ENCODE data around the gene HRH2. TPM values are rescaled to one million over a fixed set of nuclear protein-coding genes. Genes with fewer than 3 reads are reported as not detected.
A peak's percentile ranks its signal among the peaks of the same experiment; 100 is the strongest.

Gene HRH2
- total and polyA plus RNA-seq, 2 donors (not counting 1 experiment from before 2014, with no cell fraction given), result 0.03 TPM; not detected in 1

- H3K36me3 ChIP-seq (ENCODE audit: control insufficient read depth, insufficient read depth, low read length), result no peaks in the 10 kb centered on the region
- no peaks in the 10 kb centered on the region for H3K79me2 ChIP-seq (ENCODE audit: control insufficient read depth, insufficient read depth, low read length)
- H3K9me3 ChIP-seq (ENCODE audit: control insufficient read depth, insufficient read depth, low read depth, low read length), result no peaks in the 10 kb centered on the region
- no peaks in the 10 kb centered on the region for H3K27me3 ChIP-seq (ENCODE audit: control insufficient read depth, insufficient read depth, low read length)
- no peak overlapping the region for H3K4me3 ChIP-seq (replicated peaks in 1 of 4; ENCODE audit: control extremely low read depth in 1 of 4, insufficient read depth in 1 of 4, low read depth in 3 of 4, low read length in 4 of 4)
- H3K9ac ChIP-seq (ENCODE audit: insufficient read depth, low read length), result no peak overlapping the region
- H3K4me2 ChIP-seq (ENCODE audit: extremely low read depth, insufficient read depth, low read length), result no peak overlapping the region
- H4K20me1 ChIP-seq (ENCODE audit: control insufficient read depth, extremely low read depth, insufficient read depth, low read length), result no peaks in the 10 kb centered on the region
- no peaks in the 10 kb centered on the region for H3K4me1 ChIP-seq (ENCODE audit: control insufficient read depth, extremely low read depth, insufficient read depth, low read length)
- no peak for DNase-seq (ENCODE audit: low read depth in 2 of 2)
- TF ChIP-seq EZH2 (IDR thresholded peaks at IDR 0.05; ENCODE audit: low read length, missing control alignments), result no peak
- TF ChIP-seq, protein P1, sequence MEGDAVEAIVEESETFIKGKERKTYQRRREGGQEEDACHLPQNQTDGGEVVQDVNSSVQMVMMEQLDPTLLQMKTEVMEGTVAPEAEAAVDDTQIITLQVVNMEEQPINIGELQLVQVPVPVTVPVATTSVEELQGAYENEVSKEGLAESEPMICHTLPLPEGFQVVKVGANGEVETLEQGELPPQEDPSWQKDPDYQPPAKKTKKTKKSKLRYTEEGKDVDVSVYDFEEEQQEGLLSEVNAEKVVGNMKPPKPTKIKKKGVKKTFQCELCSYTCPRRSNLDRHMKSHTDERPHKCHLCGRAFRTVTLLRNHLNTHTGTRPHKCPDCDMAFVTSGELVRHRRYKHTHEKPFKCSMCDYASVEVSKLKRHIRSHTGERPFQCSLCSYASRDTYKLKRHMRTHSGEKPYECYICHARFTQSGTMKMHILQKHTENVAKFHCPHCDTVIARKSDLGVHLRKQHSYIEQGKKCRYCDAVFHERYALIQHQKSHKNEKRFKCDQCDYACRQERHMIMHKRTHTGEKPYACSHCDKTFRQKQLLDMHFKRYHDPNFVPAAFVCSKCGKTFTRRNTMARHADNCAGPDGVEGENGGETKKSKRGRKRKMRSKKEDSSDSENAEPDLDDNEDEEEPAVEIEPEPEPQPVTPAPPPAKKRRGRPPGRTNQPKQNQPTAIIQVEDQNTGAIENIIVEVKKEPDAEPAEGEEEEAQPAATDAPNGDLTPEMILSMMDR (conservative IDR thresholded peaks at IDR 0.05 in 1 of 2, IDR thresholded peaks at IDR 0.05 in 1 of 2; ENCODE audit: low read depth in 1 of 2, low read length in 2 of 2), result no peak
- H3K27ac ChIP-seq (ENCODE audit: insufficient read depth, low read length), result no peak overlapping the region
- no peak overlapping the region for H2AFZ ChIP-seq (ENCODE audit: low read length)
These were observed 83.7 kb downstream of the HRH2 start for GRCh38 chr5:175741556-175741955.

GRCh38 chr5:175742290-175742994, 84.6 kb downstream of the HRH2 start:
- Histone ChIP-seq H3K4me1 (ENCODE audit: control insufficient read depth, extremely low read depth, insufficient read depth, low read length) (no peaks in the 10 kb centered on the region), H4K20me1 (ENCODE audit: control insufficient read depth, extremely low read depth, insufficient read depth, low read length) (no peaks in the 10 kb centered on the region), H3K9ac (ENCODE audit: insufficient read depth, low read length) (no peak overlapping the region)

DNA sequence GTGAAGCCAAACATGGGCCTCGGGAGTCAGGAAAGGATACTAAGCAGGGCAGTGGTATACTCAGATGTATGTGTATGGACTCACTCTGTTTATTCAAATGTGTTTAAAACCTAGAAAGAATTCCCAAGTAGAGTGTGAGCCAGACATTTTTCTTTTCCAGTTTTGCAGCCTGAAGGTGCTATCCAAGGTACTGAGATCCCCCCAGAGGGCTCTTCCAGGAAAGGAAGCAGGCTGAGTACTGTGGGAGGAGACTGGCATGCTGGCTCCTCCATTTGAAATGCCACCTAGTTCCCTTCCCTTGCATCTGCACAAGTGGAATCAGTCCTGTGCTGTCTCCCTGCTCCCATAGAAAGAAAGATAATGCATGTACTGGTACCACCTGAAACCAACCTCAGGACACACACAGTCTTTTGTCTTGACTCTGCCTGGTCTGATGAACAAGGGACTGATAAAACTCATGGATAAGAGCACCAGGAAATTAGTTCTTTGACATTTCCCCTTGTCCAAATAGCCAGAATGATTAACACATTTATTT, 85.9 kb downstream of the HRH2 start:
- no peak overlapping the region for H3K27ac ChIP-seq (ENCODE audit: insufficient read depth, low read length)
- H3K27me3 ChIP-seq (ENCODE audit: control insufficient read depth, insufficient read depth, low read length), result no peaks in the 10 kb centered on the region
- no peak overlapping the region for H2AFZ ChIP-seq (ENCODE audit: low read length)
- H3K4me2 ChIP-seq (ENCODE audit: extremely low read depth, insufficient read depth, low read length), result no peak overlapping the region
- peak; percentile 2 to 6 for DNase-seq (ENCODE audit: low read depth in 2 of 2)
- no peak for TF ChIP-seq EZH2 (IDR thresholded peaks at IDR 0.05; ENCODE audit: low read length, missing control alignments)
- TF ChIP-seq, protein P1 (conservative IDR thresholded peaks at IDR 0.05 in 1 of 2, IDR thresholded peaks at IDR 0.05 in 1 of 2; ENCODE audit: low read depth in 1 of 2, low read length in 2 of 2), result no peak
- no peaks in the 10 kb centered on the region for H3K9me3 ChIP-seq (ENCODE audit: control insufficient read depth, insufficient read depth, low read depth, low read length)
- no peak overlapping the region for H3K9ac ChIP-seq (ENCODE audit: insufficient read depth, low read length)
- H3K4me1 ChIP-seq (ENCODE audit: control insufficient read depth, extremely low read depth, insufficient read depth, low read length), result no peaks in the 10 kb centered on the region
- H3K79me2 ChIP-seq (ENCODE audit: control insufficient read depth, insufficient read depth, low read length), result no peaks in the 10 kb centered on the region
- no peaks in the 10 kb centered on the region for H3K36me3 ChIP-seq (ENCODE audit: control insufficient read depth, insufficient read depth, low read length)
- H3K4me3 ChIP-seq (replicated peaks in 1 of 4; ENCODE audit: control extremely low read depth in 1 of 4, insufficient read depth in 1 of 4, low read depth in 3 of 4, low read length in 4 of 4), result no peak overlapping the region
- no peaks in the 10 kb centered on the region for H4K20me1 ChIP-seq (ENCODE audit: control insufficient read depth, extremely low read depth, insufficient read depth, low read length)

More at GRCh38 chr5:175742290-175742994, 84.6 kb downstream of the HRH2 start:
- no peaks in the 10 kb centered on the region for H3K36me3 ChIP-seq (ENCODE audit: control insufficient read depth, insufficient read depth, low read length)
- no peaks in the 10 kb centered on the region for H3K9me3 ChIP-seq (ENCODE audit: control insufficient read depth, insufficient read depth, low read depth, low read length)
- no peak overlapping the region for H3K4me2 ChIP-seq (ENCODE audit: extremely low read depth, insufficient read depth, low read length)
- TF ChIP-seq, protein P1 (conservative IDR thresholded peaks at IDR 0.05 in 1 of 2, IDR thresholded peaks at IDR 0.05 in 1 of 2; ENCODE audit: low read depth in 1 of 2, low read length in 2 of 2), result no peak
- no peak for TF ChIP-seq EZH2 (IDR thresholded peaks at IDR 0.05; ENCODE audit: low read length, missing control alignments)
- no peak for DNase-seq (ENCODE audit: low read depth in 2 of 2)
- no peak overlapping the region for H3K4me3 ChIP-seq (replicated peaks in 1 of 4; ENCODE audit: control extremely low read depth in 1 of 4, insufficient read depth in 1 of 4, low read depth in 3 of 4, low read length in 4 of 4)
- no peaks in the 10 kb centered on the region for H3K27me3 ChIP-seq (ENCODE audit: control insufficient read depth, insufficient read depth, low read length)
- H2AFZ ChIP-seq (ENCODE audit: low read length), result no peak overlapping the region
- no peaks in the 10 kb centered on the region for H3K79me2 ChIP-seq (ENCODE audit: control insufficient read depth, insufficient read depth, low read length)
- H3K27ac ChIP-seq (ENCODE audit: insufficient read depth, low read length), result no peak overlapping the region

Data from fibroblast of lung (primary cell).